ENCODE measurements around the gene AGAP1. TPM values are rescaled to one million over a fixed set of nuclear protein-coding genes. Genes with fewer than 3 reads are reported as not detected.

Gene AGAP1
- total RNA-seq, 1 experiment from 2014 or later = 25.8 TPM

DNA sequence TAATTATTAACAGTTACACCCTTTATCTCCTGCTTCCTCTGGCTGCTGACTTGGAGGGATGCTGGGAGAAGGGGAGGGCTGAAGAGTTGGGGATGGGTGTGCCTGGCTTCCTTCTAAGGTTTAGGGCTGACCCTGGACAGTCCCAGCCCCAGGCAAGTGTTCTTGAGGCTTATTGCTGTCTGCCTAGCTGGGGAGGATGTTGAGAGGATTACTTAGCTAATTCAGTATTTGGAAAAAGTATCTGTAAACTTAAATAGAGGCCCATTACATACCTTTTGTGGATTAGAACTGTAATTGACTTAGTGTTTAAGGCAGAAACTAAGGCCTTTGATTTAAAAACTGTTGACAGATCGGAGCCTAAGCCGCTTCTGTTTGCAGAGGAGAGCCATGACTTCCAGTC is 67.6 kb downstream of the AGAP1 start:
- Histone ChIP-seq H2BK120ac (ENCODE audit: low read depth, low read length, poor library complexity, severe bottlenecking) (no peak overlapping the region), H3K79me1 (ENCODE audit: insufficient read depth, low read depth, low read length, poor library complexity, severe bottlenecking) (peaks cover 8% of the 10 kb centered on the region), H4K91ac (ENCODE audit: insufficient read length, low read depth, low read length) (no peak overlapping the region), H4K20me1 (ENCODE audit: control insufficient read depth, insufficient read depth, insufficient read length) (no peaks in the 10 kb centered on the region), H3K23ac (ENCODE audit: insufficient read length, low read depth, low read length) (no peak overlapping the region), H2BK12ac (ENCODE audit: insufficient read length, low read depth, low read length) (no peak overlapping the region), H2BK15ac (ENCODE audit: low read depth, low read length) (no peak overlapping the region), H2AFZ (ENCODE audit: low read length) (no peak overlapping the region), H3K27me3 (ENCODE audit: insufficient read depth, low read length) (no peaks in the 10 kb centered on the region), H3K56ac (ENCODE audit: insufficient read length, low read depth, low read length) (no peak overlapping the region), H3K4me2 (ENCODE audit: insufficient read depth, insufficient read length, low read length) (no peak overlapping the region), H3T11ph (ENCODE audit: low read length) (no peak overlapping the region), H3K4me1 (ENCODE audit: insufficient read depth, low read length) (no peaks in the 10 kb centered on the region; the same call in 1 of the 2 replicates), H2BK5ac (ENCODE audit: insufficient read length, low read length) (no peak overlapping the region), H3K18ac (ENCODE audit: insufficient read length, low read depth, low read length) (no peak overlapping the region), H4K8ac (replicated peaks; ENCODE audit: insufficient read length, low read depth, low read length) (no peak overlapping the region), H2BK20ac (ENCODE audit: low read depth, low read length, poor library complexity, severe bottlenecking) (no peak overlapping the region), H3K23me2 (ENCODE audit: insufficient read length, low read depth, low read length, poor library complexity, severe bottlenecking) (no peaks in the 10 kb centered on the region), H3K14ac (ENCODE audit: insufficient read depth, low read length) (peak overlapping the region; percentile 34; the same call in 1 of the 2 replicates), H3K9me3 (ENCODE audit: control insufficient read depth, low read depth, low read length) (no peaks in the 10 kb centered on the region), H3K9ac (ENCODE audit: extremely low read depth, insufficient read length, low read length) (no peak overlapping the region), H4K5ac (ENCODE audit: insufficient read length, low read depth, low read length) (no peak overlapping the region), H3K27ac (ENCODE audit: insufficient read length, low read depth, low read length) (no peak overlapping the region), H2AK5ac (ENCODE audit: insufficient read length, low read length) (no peak overlapping the region), H3K79me2 (ENCODE audit: insufficient read depth, low read length) (peaks cover 8% of the 10 kb centered on the region; the same call in 1 of the 2 replicates), H3K4ac (ENCODE audit: low read depth, low read length) (no peak overlapping the region)
- Mint-ChIP-seq H3K27ac (0 out of 7 replicates have a peak overlapping the region, but pooled peaks of 1 of the 3 experiments have one; percentile 9), H3K36me3 (ENCODE audit: insufficient read depth in 1 of 3, low read depth in 3 of 3) (no peaks in the 10 kb centered on the region; a peak in 1 of 7 replicates), H3K27me3 (ENCODE audit: low read depth) (no peaks in the 10 kb centered on the region; the same call in 1 of the 2 replicates), H3K4me1 (peaks cover 25 to 34% of the 10 kb centered on the region in 2 experiments), H3K9me3 (no peaks in the 10 kb centered on the region), H3K4me3 (no peak overlapping the region)
- no CpG with 5 or more reads among the region's 2 CpGs for WGBS (ENCODE audit: extremely low coverage, insufficient read length, low lambda C conversion rate)
- DNase-seq = no peak
- TF ChIP-seq CTCF (conservative IDR thresholded peaks at IDR 0.05) = no peak

All from H9 (cell line).